HG03469 (cell line): Measurements from ENCODE around the gene SH2D3C.

Experiments
- ATAC-seq: cut with Tn5 transposase; IDR thresholded peaks from one replicate; pipeline ENCODE4 v1.9.1; 2021; ENCODE audit warnings: mild to moderate bottlenecking, moderate library complexity, moderate number of reproducible peaks; ENCODE audit not compliant: unreplicated experiment

SH2D3C gene

GRCh38 chr9:127703289-127703946 lies 75.0 kb downstream of the SH2D3C start:
- no peak for ATAC-seq

- ATAC-seq: no peak
Measured at GRCh38 chr9:127700594-127701255, 77.7 kb downstream of the SH2D3C start.

- no peak for ATAC-seq
Measured at GRCh38 chr9:127700140-127700539, 78.3 kb downstream of the SH2D3C start.

GRCh38 chr9:127698985-127699670 lies 79.3 kb downstream of the SH2D3C start:
- ATAC-seq: peak; percentile 74

- no peak for ATAC-seq
Measured at GRCh38 chr9:127698386-127698785, 80.1 kb downstream of the SH2D3C start.

DNA sequence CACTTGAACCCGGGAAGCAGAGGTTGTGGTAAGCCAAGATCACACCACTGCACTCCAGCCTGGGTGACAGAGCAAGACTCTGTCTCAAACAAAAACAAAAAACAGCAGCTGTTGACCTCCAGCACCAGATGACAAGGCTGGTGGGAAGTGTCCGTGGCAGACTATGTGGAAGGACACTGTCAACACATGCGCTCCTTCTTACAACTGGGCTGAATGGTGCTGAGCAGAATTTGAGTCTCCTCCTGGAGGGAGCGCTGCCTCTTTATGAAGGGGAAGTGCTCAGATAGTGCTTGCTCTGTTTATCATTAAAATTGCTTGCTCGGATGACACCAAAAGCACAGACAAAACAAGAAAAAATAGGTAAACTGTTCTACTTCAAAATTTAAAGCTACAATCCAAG lies 80.9 kb downstream of the SH2D3C start:
- ATAC-seq: no peak

DNA sequence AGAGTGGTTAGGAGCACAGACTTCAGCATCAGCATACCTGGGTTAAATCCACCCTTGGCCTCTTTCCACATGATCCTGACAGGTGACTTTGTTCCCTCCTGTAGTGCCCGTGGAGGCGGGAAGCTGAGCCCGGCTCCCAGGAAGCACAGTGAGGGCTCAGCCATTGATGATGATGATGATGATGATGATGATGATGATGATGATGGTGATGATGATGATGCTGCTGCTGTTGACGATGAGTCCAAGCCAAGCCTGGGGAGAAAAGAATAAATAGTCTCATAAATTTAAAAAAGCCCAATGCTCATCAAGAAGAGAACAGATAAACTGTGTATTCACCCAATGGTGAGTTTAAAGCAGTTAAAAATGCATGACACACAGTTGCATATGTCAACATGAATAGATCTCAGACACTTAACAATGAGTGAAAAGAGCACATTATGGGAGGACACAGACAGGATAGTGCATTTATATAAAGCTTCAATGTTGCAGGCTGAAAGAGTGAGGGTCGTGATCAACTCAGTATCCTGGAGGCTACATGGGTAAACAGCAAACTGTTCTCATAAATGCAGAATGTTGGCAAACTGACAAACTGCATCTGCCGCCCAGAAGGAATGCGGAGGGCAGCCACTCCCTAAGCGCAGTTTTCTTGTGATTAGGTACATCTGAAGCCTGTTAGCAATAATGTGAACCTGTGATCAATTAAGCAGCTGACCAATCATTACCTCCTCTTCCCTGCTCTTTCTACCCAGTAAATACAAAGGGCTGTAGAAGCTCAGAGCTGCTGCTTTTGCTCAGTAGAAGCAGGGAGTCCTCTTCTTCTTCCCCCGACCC lies 83.4 kb downstream of the SH2D3C start:
- ATAC-seq: no peak

GRCh38 chr9:127693697-127694096 lies 84.8 kb downstream of the SH2D3C start:
- ATAC-seq: no peak

DNA sequence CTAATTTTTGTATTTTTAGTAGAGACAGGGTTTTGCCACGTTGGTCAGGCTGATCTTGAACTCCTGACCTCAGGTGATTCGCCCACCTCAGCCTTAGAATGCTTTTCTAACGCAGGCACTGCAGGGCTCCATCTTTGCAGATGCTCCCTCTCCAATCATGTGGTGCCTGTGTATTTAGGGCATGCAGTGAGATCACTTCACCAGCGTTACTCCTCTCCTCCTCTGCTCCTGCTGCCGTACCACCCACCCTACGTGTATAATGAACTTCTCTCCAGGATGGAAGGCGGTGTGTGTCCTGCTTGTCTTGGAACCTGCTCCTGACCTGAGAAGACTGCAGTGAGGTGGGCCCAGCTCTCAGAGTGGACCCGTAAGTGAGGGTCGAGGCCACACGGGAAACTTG lies 85.3 kb downstream of the SH2D3C start:
- ATAC-seq: no peak

GRCh38 chr9:127692071-127692470 lies 86.4 kb downstream of the SH2D3C start:
- no peak for ATAC-seq

- no peak for ATAC-seq
Measured at GRCh38 chr9:127690735-127691134, 87.7 kb downstream of the SH2D3C start.

GRCh38 chr9:127689329-127690000 lies 89.0 kb downstream of the SH2D3C start:
- ATAC-seq: no peak
